GM19397 (cell line): ENCODE measurements around the gene CRABP2.

Experiments used
- ATAC-seq: cut with Tn5 transposase; IDR thresholded peaks from one replicate; pipeline ENCODE4 v1.9.1; 2021; ENCODE audit warnings: mild to moderate bottlenecking, moderate library complexity; ENCODE audit not compliant: unreplicated experiment

CRABP2 gene

GRCh38 chr1:156742801-156743200, 37.4 kb upstream of the CRABP2 start:
- ATAC-seq: no peak

DNA sequence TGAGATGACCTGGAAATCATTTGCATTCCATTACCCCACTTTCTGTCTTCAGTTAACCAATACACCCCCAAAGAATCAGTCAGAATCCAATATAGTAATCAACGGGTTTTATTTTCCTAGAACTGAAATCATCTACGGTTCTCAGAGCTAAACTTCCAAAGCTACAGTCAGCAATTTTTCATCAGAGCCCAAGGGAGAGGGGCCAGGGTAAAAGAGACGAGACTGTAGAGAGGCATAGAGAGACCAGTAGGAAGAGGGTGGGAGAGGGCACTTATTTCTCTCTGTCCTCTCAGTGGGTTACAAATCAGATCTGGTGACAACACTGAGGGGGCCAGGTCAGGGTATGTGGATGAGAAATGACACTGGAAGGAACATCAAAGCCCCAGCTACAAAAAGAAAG, 36.6 kb upstream of the CRABP2 start:
- ATAC-seq: no peak

DNA sequence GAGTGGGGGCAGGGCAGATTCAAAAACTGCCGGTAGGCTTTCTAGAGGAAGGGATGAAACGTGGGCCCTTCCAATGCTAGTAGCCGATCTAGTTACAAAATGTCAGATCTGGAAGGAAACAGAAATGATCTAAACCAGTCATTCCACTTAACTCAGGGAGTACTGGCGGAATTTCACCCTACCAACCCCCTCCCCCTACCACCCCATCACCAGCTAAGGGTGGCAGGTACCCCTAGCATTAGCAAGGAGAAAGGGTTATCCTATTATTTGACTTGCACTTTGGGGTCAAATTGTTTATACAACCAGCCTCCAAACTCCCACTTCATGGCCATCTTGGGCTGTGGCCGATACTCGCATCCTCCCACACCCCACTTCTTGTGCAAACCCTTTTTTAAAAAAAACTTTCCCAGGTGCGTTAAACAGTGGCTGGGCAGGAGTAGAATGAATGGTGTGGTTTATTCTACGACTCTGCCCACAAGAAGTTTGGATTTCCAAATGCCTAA, 36.1 kb upstream of the CRABP2 start:
- no peak for ATAC-seq

- peak; percentile 87 for ATAC-seq
Observed at GRCh38 chr1:156740741-156741480, 35.5 kb upstream of the CRABP2 start, which contains the start of gene MRPL24. TSS of gene MRPL24 (minus strand) at chr1:156741088. CDS start at chr1:156738704, 2,384 bp downstream.

DNA sequence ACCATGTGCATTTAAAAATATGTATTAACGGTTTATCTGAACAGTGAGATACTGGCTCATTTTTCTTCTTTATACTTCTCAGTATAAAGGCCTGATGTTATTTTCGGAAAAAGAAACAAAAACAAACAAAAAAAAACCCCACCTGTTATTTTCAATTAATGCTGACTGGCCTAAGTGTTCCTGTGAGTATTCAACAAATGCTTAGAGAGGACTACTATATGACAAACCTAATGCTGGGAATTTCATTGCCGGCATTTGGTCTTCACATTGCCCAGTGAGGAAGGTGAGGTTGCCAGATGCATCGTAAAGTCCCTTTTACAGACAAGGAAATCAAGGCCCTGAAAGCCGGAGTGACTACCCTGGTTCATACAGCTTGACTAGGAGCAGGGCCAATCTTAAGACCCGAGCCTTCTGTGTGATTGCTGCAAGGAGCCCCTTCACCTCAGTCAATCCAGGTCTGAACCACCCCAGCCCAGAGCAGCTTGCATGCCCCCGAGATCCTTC, 34.9 kb upstream of the CRABP2 start:
- ATAC-seq: no peak

GRCh38 chr1:156738916-156739315, 33.5 kb upstream of the CRABP2 start:
- no peak for ATAC-seq

DNA sequence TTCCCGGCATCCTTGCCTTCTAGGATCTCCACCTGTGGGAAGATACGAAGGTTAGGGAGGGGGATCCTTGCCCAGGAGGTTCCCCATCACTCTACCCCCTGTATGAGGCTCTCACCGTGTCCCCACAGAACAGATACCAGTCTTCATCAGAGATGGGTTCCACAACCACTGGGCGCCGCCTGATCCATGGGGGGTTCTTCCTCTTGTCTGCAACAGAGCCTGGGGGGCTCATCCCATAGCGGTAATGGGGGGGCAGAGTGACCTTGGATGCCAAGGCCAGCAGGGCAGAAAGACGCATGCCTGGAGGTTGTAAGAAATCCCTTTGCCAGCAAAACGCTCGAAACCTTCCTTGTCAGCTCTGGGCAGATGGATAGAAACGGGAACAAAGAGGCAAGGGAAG, 33.0 kb upstream of the CRABP2 start:
- ATAC-seq: no peak

GRCh38 chr1:156733989-156734584, 28.7 kb upstream of the CRABP2 start:
- ATAC-seq: no peak

DNA sequence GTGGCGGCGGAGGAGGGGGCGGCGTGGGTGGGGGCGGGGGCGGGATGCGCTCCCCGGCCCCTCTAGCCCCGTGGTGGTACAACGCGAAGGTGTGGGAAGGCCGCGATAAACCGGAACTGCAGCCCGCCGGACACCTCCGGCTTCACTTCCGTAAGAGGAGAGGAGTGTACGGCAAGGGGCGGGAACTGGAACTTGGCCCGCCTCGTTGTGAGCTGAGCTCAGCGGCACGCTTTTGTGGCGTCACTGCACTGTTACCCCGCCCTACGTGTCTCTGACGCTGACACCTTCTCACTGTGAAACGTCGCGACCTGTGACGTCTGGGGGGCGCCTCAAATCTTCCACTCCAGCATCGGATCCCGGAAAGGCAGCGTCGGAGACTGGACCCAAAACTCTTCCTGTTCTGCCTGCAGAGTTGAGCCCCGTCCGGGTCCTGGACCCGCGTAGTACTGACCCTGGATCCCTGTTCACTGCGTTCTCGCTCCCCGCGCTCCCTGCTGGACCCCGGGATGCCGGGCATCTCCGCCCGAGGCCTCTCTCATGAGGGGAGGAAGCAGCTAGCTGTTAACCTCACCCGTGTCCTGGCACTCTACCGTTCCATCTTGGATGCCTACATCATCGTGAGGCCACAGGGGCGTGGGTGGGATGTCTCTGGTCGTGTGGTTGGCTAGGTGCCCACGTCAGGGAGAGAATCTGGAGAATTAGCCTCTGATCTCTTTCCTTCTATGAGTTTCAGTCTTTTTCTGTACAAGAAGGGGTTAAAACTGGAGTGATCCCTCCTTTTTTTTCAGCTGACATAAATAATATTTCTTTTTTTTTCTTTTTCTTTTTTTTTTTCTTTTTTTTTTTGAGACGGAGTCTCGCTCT, 23.4 kb upstream of the CRABP2 start, which contains the start of gene ISG20L2:
Gene ISG20L2, minus strand, starts transcription at position 168 of the 864 bp plus-strand sequence. CDS start 1,114 bp downstream, outside the sequence.
- peak; percentile 90 for ATAC-seq

DNA sequence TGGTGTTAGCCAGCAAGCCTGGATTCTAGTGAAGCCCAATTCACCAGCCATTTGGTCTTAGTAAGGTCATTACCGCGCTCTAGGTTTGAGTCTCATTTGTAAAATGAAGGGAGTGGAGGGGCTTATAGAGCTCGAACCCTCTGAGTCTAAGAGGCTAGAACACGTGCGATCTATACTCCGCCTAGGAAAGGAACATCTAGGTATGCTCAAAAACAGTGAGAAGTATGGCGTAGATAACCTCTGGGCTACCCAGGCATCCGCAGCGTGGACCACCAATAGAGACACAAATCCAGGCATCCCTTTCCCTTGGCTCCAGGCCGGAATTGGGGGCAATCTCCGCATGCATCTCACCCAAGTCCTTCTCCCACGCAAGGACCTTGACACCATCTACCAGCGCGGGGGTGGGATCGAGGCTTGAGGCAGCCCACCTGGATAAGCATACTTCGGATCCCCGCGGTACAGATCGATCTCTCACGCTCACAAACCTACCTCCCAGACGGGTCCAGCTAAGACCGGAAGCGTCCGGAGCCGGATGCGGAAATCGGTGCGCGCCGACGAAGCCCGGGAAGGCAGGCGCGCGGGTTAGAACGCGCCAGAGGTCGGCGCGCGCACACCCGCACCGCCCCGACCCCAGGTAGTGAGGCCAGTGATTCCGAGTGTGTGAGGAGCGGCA, 22.7 kb upstream of the CRABP2 start, which contains the start of gene METTL25B:
Gene METTL25B, plus strand, starts transcription at position 544 of the 673 bp plus-strand sequence. CDS start 636 bp downstream, outside the sequence.
- peak; percentile 54 for ATAC-seq

DNA sequence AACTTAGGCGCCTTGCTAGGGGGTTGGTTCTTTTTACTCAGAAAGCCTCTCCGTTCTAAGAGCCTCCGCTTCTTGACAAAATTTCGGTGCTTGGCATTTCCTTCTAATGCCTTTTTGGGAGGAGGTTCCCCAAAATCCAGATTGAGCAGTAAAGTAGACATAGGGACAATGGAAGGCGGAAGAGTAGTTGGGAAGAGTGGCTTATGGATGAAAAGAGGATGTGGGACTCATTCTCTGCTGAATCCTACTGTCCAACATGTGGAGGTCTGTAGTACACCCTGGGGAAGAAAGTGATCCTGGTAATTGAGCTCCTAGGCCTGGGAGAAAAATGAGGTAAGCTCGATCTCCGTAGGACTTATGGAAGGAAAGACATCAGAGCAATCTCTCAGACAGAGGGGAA, 22.1 kb upstream of the CRABP2 start:
- no peak for ATAC-seq

DNA sequence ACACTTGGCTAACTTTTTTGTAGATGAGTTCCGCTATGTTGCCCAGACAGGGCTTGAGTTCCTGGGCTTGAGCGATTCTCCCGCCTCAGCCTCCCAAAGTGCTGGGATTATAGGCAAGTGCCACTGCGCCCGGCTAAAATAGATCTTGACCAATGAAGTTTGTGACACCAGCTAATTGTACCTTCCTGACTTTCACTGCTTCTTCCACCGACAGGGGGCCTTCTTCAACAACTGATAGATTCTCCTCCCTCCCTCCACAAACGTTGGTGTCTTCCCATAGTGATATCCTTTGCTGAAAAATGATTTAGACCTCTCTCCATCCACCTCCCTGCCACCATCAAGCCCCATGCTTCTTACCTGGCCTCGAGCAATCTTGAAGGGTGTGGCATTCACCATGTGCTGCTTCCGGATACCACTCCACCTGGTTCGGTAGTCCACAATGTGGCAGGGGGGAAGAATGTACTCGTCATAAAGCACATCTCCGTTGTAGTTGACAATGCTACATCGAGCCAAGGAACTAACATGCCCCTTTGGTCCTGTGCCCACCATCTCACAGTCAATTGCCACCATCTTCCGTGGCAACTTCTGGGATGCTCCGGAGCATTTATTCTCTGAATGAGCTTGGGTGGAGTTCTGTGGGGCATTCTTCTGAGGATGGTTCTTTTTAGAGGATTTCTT, 21.3 kb upstream of the CRABP2 start:
- no peak for ATAC-seq

DNA sequence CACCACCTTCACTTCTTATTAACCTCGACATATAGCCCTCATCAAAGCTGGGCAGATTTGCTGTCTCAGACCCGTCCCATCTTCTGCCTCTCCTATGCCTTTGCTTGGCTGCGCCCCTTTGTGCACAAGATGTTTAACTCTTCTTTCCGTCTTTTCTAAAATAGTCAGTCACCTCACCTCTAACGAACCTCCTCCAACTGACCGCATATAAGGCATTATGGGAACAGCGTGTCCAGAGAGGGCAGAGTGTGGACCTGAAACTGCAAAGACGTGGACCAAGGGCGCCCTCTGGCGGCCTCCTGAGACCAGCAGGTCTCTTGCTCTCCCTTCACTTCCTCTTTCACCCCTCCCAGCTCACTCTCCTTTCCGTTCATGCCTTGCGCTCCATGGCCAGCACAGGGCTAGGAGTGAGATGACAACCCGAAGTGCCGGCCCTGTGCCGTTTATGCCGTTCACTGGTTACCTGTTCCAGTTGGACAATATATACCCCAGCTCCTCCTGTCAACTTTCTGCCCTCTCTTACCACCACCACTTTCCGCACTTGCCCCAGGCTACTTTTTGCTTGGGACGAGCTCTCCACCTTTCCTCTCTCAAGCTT, 20.4 kb upstream of the CRABP2 start:
- no peak for ATAC-seq

- no peak for ATAC-seq
Observed at GRCh38 chr1:156721535-156721934, 16.2 kb upstream of the CRABP2 start.

GRCh38 chr1:156721131-156721530, 15.7 kb upstream of the CRABP2 start:
- ATAC-seq: no peak

GRCh38 chr1:156717351-156717750, 12.0 kb upstream of the CRABP2 start:
- ATAC-seq: no peak

DNA sequence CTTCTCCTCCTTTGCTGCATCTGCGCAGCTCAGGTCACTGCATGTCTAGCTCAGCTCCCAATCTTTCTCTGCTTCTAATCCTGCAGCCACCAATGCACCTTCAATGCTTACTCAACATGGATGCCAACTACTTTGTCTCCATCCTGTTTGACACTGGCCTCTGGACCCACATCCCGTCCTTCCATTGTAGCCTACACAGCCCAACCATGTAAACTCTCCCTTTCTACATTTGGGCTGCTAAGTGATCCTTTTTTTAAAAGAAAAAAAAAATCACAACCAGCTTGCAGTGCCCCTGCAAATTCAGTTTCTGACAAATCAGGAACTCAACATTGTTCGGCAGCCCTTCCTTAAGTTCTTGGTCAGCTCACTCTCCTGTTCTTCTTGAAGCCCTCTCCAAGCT, 9.4 kb upstream of the CRABP2 start:
- no peak for ATAC-seq

- ATAC-seq: no peak
Observed at GRCh38 chr1:156712626-156713025, 7.2 kb upstream of the CRABP2 start.

- ATAC-seq: no peak
Observed at GRCh38 chr1:156711011-156711817, 5.8 kb upstream of the CRABP2 start.
